PC-3 (cell line): ENCODE measurements around the gene COX18.

Source experiments
- EZH2 ChIP-seq: fragments of 300-600 bp; sonication (generic); IDR thresholded peaks from one replicate; pipeline ENCODE4 v1.6.1; 2017; ENCODE audit warnings: antibody characterized with exemption, mild to moderate bottlenecking, low read length; ENCODE audit not compliant: unreplicated experiment
- TF ChIP-seq, protein P1 (sequence below): fragments of 300-600 bp; sonication (generic); conservative IDR thresholded peaks from 2 replicates; pipeline ENCODE4 v1.5.1; 2017; ENCODE audit warnings: antibody characterized with exemption, low read depth, mild to moderate bottlenecking, low read length

DNA sequence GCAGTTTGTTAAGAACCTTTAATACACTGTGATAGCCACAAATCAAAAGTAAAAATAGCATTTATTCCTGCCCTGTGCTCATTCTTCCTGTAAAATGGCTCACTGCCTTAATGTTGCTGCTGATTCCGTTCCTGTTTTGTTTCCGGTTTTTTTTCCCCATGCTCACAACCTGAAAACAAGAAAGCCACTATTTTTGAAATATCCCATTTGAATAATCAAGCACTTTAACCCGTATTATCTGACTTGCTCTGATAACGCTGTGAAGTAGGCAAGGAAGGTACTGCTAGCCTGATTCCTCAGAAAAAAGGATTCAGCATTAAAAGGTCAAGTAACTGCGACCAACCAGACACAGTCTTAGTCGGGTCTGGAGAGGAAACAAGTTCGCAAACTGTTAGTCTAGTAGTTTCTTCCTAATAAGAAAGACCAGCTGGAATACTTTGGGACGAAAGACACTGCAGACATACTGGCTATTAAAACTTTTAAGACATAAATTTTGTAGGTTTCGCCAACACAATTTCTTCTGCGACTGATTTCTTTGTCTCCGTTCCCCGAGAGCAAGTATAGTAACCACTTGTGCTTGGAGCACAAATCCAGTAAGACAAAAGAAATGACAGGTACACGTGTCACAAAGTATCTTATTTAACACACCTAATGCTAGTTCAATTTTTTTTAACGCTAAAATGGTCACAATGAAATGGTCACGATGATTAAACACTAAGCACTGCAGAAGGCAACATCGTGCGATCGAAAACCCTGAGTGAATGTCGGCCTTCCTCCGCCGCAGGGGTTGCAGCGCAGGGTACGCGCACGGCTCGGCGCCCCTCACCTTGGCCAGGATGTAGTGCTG is 802 bp downstream of the COX18 start:
- TF ChIP-seq, protein P1, sequence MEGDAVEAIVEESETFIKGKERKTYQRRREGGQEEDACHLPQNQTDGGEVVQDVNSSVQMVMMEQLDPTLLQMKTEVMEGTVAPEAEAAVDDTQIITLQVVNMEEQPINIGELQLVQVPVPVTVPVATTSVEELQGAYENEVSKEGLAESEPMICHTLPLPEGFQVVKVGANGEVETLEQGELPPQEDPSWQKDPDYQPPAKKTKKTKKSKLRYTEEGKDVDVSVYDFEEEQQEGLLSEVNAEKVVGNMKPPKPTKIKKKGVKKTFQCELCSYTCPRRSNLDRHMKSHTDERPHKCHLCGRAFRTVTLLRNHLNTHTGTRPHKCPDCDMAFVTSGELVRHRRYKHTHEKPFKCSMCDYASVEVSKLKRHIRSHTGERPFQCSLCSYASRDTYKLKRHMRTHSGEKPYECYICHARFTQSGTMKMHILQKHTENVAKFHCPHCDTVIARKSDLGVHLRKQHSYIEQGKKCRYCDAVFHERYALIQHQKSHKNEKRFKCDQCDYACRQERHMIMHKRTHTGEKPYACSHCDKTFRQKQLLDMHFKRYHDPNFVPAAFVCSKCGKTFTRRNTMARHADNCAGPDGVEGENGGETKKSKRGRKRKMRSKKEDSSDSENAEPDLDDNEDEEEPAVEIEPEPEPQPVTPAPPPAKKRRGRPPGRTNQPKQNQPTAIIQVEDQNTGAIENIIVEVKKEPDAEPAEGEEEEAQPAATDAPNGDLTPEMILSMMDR: no peak
- TF ChIP-seq EZH2: no peak
